Measurements from ENCODE around the gene WDR4. TPM values are rescaled to one million over a fixed set of nuclear protein-coding genes. Genes with fewer than 3 reads are reported as not detected.
"Not testable (repeated sequence)": the region's sequence is repeated elsewhere in the genome, so short reads cannot be mapped to it uniquely, and the experiment has no call there.

The WDR4 gene
- total and polyA plus RNA-seq, 3 experiments from 2014 or later = 8.0 to 54.9 (median 53.7) TPM

GRCh38 chr21:42807938-42808613, 71.3 kb downstream of the WDR4 start:
- H3K27ac ChIP-seq (ENCODE audit: low read depth, low read length) = no peak overlapping the region
- no peaks in the 10 kb centered on the region for H3K4me1 ChIP-seq (ENCODE audit: insufficient read depth, low read length)
- Mint-ChIP-seq H3K36me3 (no peaks in the 10 kb centered on the region), H3K4me1 (no peaks in the 10 kb centered on the region), H3K4me3 (no peak overlapping the region), H3K9me3 (no peaks in the 10 kb centered on the region), H3K27me3 (peaks cover 5 to 13% of the 10 kb centered on the region in 2 donors), H3K27ac (no peak overlapping the region)
- H3K4me3 ChIP-seq (ENCODE audit: low read length) = no peak overlapping the region
- H3K27me3 ChIP-seq (ENCODE audit: insufficient read depth, low read length, poor library complexity, severe bottlenecking) = no peaks in the 10 kb centered on the region
- ChIA-PET POLR2A (no interaction called here), CTCF (interaction anchor here (1.4 kb wide), 1 partner anchor 10 kb away, joined by 3 read pairs; no protein-coding TSS in a partner anchor)
- H3K36me3 ChIP-seq (ENCODE audit: insufficient read depth, low read length) = no peaks in the 10 kb centered on the region
- DNase-seq = no peak
- no peaks in the 10 kb centered on the region for H3K9me3 ChIP-seq (ENCODE audit: low read length)

GRCh38 chr21:42807293-42807895, 71.9 kb downstream of the WDR4 start:
- not testable (repeated sequence) for H3K27me3 ChIP-seq (ENCODE audit: insufficient read depth, low read length, poor library complexity, severe bottlenecking); H3K4me1 Mint-ChIP-seq; H3K27ac ChIP-seq (ENCODE audit: low read depth, low read length); H3K4me1 ChIP-seq (ENCODE audit: insufficient read depth, low read length); H3K9me3 Mint-ChIP-seq; H3K36me3 Mint-ChIP-seq; H3K4me3 Mint-ChIP-seq; DNase-seq; H3K4me3 ChIP-seq (ENCODE audit: low read length); H3K36me3 ChIP-seq (ENCODE audit: insufficient read depth, low read length); H3K9me3 ChIP-seq (ENCODE audit: low read length)
- ChIA-PET CTCF (interaction anchor here (1.4 kb wide), 1 partner anchor 10 kb away, joined by 3 read pairs; no protein-coding TSS in a partner anchor), POLR2A (interaction anchor here (0.5 kb wide), 1 partner anchor 133 kb away, joined by 4 read pairs; no protein-coding TSS in a partner anchor)
- H3K27ac Mint-ChIP-seq = peak overlapping the region in 1 of 8 donors; percentile 17
- peaks cover 5 to 13% of the 10 kb centered on the region in 2 donors for H3K27me3 Mint-ChIP-seq

- Histone ChIP-seq H3K9me3 (ENCODE audit: low read length) (no peaks in the 10 kb centered on the region), H3K4me3 (ENCODE audit: low read length) (no peak overlapping the region), H3K4me1 (ENCODE audit: insufficient read depth, low read length) (no peaks in the 10 kb centered on the region), H3K27ac (ENCODE audit: low read depth, low read length) (no peak overlapping the region), H3K27me3 (ENCODE audit: insufficient read depth, low read length, poor library complexity, severe bottlenecking) (no peaks in the 10 kb centered on the region), H3K36me3 (ENCODE audit: insufficient read depth, low read length) (no peaks in the 10 kb centered on the region)
- DNase-seq = no peak
- no peak overlapping the region for H3K4me3 Mint-ChIP-seq
- CTCF ChIA-PET = no interaction called here
- H3K4me1 Mint-ChIP-seq = no peaks in the 10 kb centered on the region
- H3K36me3 Mint-ChIP-seq = no peaks in the 10 kb centered on the region
- H3K27ac Mint-ChIP-seq = no peak overlapping the region
- peaks cover 5 to 13% of the 10 kb centered on the region in 2 donors for H3K27me3 Mint-ChIP-seq
- no peaks in the 10 kb centered on the region for H3K9me3 Mint-ChIP-seq
- POLR2A ChIA-PET = interaction anchor here (0.5 kb wide), 1 partner anchor 133 kb away, joined by 4 read pairs; no protein-coding TSS in a partner anchor
Observed at GRCh38 chr21:42806509-42807140, 72.7 kb downstream of the WDR4 start.

- H3K9me3 ChIP-seq (ENCODE audit: low read length); POLR2A ChIA-PET; H3K4me3 ChIP-seq (ENCODE audit: low read length); H3K4me3 Mint-ChIP-seq; H3K4me1 Mint-ChIP-seq; H3K36me3 ChIP-seq (ENCODE audit: insufficient read depth, low read length); DNase-seq; H3K27ac Mint-ChIP-seq; H3K36me3 Mint-ChIP-seq; H3K27ac ChIP-seq (ENCODE audit: low read depth, low read length); H3K4me1 ChIP-seq (ENCODE audit: insufficient read depth, low read length); H3K9me3 Mint-ChIP-seq; H3K27me3 ChIP-seq (ENCODE audit: insufficient read depth, low read length, poor library complexity, severe bottlenecking): not testable (repeated sequence)
- H3K27me3 Mint-ChIP-seq = peaks cover 0 to 14% of the 10 kb centered on the region in 2 donors
- CTCF ChIA-PET = interaction anchor here (1.4 kb wide), 1 partner anchor 16 kb away, joined by 3 read pairs; no protein-coding TSS in a partner anchor
Observed at GRCh38 chr21:42801616-42802015, 77.7 kb downstream of the WDR4 start.

GRCh38 chr21:42799948-42800347, 79.4 kb downstream of the WDR4 start:
- ChIA-PET POLR2A (interaction anchor here (0.7 kb wide), 1 partner anchor 8 kb away, joined by 3 read pairs; no protein-coding TSS in a partner anchor), CTCF (no interaction called here)
- peaks cover 2 to 15% of the 10 kb centered on the region in 2 donors for H3K27me3 Mint-ChIP-seq
- no peak for DNase-seq
- H3K4me1 Mint-ChIP-seq = no peaks in the 10 kb centered on the region
- Histone ChIP-seq H3K27me3 (ENCODE audit: insufficient read depth, low read length, poor library complexity, severe bottlenecking) (no peaks in the 10 kb centered on the region), H3K27ac (ENCODE audit: low read depth, low read length) (no peak overlapping the region), H3K4me3 (ENCODE audit: low read length) (no peak overlapping the region), H3K9me3 (ENCODE audit: low read length) (no peaks in the 10 kb centered on the region), H3K4me1 (ENCODE audit: insufficient read depth, low read length) (no peaks in the 10 kb centered on the region), H3K36me3 (ENCODE audit: insufficient read depth, low read length) (no peaks in the 10 kb centered on the region)
- H3K36me3 Mint-ChIP-seq = no peaks in the 10 kb centered on the region
- H3K4me3 Mint-ChIP-seq = no peak overlapping the region
- H3K27ac Mint-ChIP-seq = no peak overlapping the region
- no peaks in the 10 kb centered on the region for H3K9me3 Mint-ChIP-seq

GRCh38 chr21:42799516-42799915, 79.8 kb downstream of the WDR4 start:
- Mint-ChIP-seq H3K27ac (peak overlapping the region in 1 of 8 donors; percentile 43), H3K4me1 (no peaks in the 10 kb centered on the region), H3K36me3 (no peaks in the 10 kb centered on the region), H3K9me3 (no peaks in the 10 kb centered on the region), H3K27me3 (peaks cover 2 to 12% of the 10 kb centered on the region in 2 donors), H3K4me3 (no peak overlapping the region)
- Histone ChIP-seq H3K36me3 (ENCODE audit: insufficient read depth, low read length) (no peaks in the 10 kb centered on the region), H3K9me3 (ENCODE audit: low read length) (no peaks in the 10 kb centered on the region), H3K4me3 (ENCODE audit: low read length) (no peak overlapping the region), H3K27ac (ENCODE audit: low read depth, low read length) (no peak overlapping the region), H3K4me1 (ENCODE audit: insufficient read depth, low read length) (no peaks in the 10 kb centered on the region), H3K27me3 (ENCODE audit: insufficient read depth, low read length, poor library complexity, severe bottlenecking) (no peaks in the 10 kb centered on the region)
- DNase-seq = no peak
- POLR2A ChIA-PET = no interaction called here
- CTCF ChIA-PET = no interaction called here

Other genes with a start within 250 kb of the WDR4 start
- 1 to 10 TPM; 1.5 to 2.6 TPM for gene PDE9A, start 225.9 kb downstream of the WDR4 start, total RNA-seq
- gene PDE9A, start 225.9 kb downstream of the WDR4 start, polyA plus RNA-seq = 1.7 TPM
- 10 to 100 TPM; 36.6 to 36.8 TPM for gene NDUFV3, start 13.8 kb upstream of the WDR4 start, total RNA-seq
- 20.3 TPM for gene NDUFV3, start 13.8 kb upstream of the WDR4 start, polyA plus RNA-seq
- gene ERVH48-1, start 46.1 kb upstream of the WDR4 start, total RNA-seq = not detected
- gene ERVH48-1, start 46.1 kb upstream of the WDR4 start, polyA plus RNA-seq = not detected
- gene PKNOX1, start 95.0 kb upstream of the WDR4 start, total RNA-seq = 10 to 100 TPM; 22.8 to 22.9 TPM
- 18.6 TPM for gene PKNOX1, start 95.0 kb upstream of the WDR4 start, polyA plus RNA-seq
- gene CBS, start 196.3 kb upstream of the WDR4 start, total RNA-seq = 1 to 10 TPM; 3.7 to 5.5 TPM
- gene CBS, start 196.3 kb upstream of the WDR4 start, polyA plus RNA-seq = not detected
- gene U2AF1, start 228.0 kb upstream of the WDR4 start, total RNA-seq = 10 to 100 TPM; 15.0 to 16.3 TPM
- gene U2AF1, start 228.0 kb upstream of the WDR4 start, polyA plus RNA-seq = 58.0 TPM

All from CD8-positive, alpha-beta memory T cell (primary cell).